Psoas muscle (tissue), 8 donors: ENCODE results near the gene TREH. TPM values are rescaled to one million over a fixed set of nuclear protein-coding genes. Genes with fewer than 3 reads are reported as not detected.
A peak's percentile ranks its signal among the peaks of the same experiment; 100 is the strongest.
"Not testable (repeated sequence)": the region's sequence is repeated elsewhere in the genome, so short reads cannot be mapped to it uniquely, and the experiment has no call there.

ENCODE experiments used
- ATAC-seq, 4 donors: fragments of 200-7000 bp; cut with Tn5 transposase; one replicate each; pipeline ENCODE4 v1.9.1; 2020; ENCODE audit warnings: moderate library complexity in 3 of 4, mild to moderate bottlenecking in 2 of 4
- DNase-seq, 2 donors: peaks; one replicate each; pipeline ENCODE4 v3.0.0-alpha.2; 2020
- H3K27ac ChIP-seq: fragments of 200-600 bp; one replicate; pipeline ENCODE4 v1.8.0; 2022
- H3K27me3 ChIP-seq, 3 donors: fragments of 200-600 bp in 1 of 3; one replicate each; pipeline versions ENCODE4 v1.6.1 to v1.8.0; 2013 to 2022; ENCODE audit warnings: low read length in 2 of 3, mild to moderate bottlenecking in 2 of 3, moderate library complexity in 1 of 3; ENCODE audit not compliant: insufficient read depth in 3 of 3
- H3K36me3 ChIP-seq, 2 donors: fragments of 200-600 bp in 1 of 2; one replicate each; pipeline versions ENCODE4 v1.6.1 to v1.8.0; 2013 to 2022; ENCODE audit warnings: low read depth in 1 of 2, mild to moderate bottlenecking in 1 of 2, moderate library complexity in 1 of 2; ENCODE audit not compliant: insufficient read depth in 1 of 2
- H3K4me1 ChIP-seq: fragments of 200-600 bp; one replicate; pipeline ENCODE4 v1.8.0; 2022
- H3K4me3 ChIP-seq: fragments of 200-600 bp; one replicate; pipeline ENCODE4 v1.8.0; 2022; ENCODE audit warnings: mild to moderate bottlenecking
- H3K9me3 ChIP-seq: fragments of 200-600 bp; one replicate; pipeline ENCODE4 v1.8.0; 2022
- CTCF ChIP-seq: fragments of 200-600 bp; IDR thresholded peaks from one replicate; pipeline ENCODE4 v1.8.0; 2022; ENCODE audit warnings: antibody characterized with exemption
- WGBS, 3 donors: extraction: QIAGEN DNeasy Blood & Tissue Kit; methylation state at CpG; one replicate each; pipeline versions ENCODE4 v1.1.6 to v1.1.7; 2013; 5-methylcytosine and 5-hydroxymethylcytosine counted together
- intact Hi-C, 2 donors: fragments of 100-400 bp; cut with DNase I; formaldehyde crosslinking; loops; one replicate each; pipeline versions ENCODE4 v1.11.0 to v1.14.2; 2022
- polyA plus RNA-seq, 3 donors: library from polyadenylated mRNA; stranded (reverse); fragments of 200-250 nt; gene quantifications; one replicate each; pipeline ENCODE4 v1.2.3, GENCODE V29; 2013
- total RNA-seq, 4 donors: library from RNA; stranded (reverse); fragmentation: NEBNext Ultra II Directional in 2 of 4; extraction: Animal tissue kit (Norgen Biotek cat#: 25700) in 2 of 4; gene quantifications; one replicate each; pipeline versions ENCODE4 v1.2.1 to v1.2.4, GENCODE V29; 2021 to 2023
- donor health status: healthy with polysubstance abuse.
- donor health status: DM: no; HTN: no; CAD: no; lungs with moderate emphysema.
- donor health status: Bipolar disorder and iron deficiency.
- donor health status: healthy.
- donor health status: DM: yes; HTN: yes; CAD: no.
- donor health status: DM: no; HTN: no; CAD: no.
- donor health status: DM: no; HTN: no; CAD: no.
- donor health status: DM: yes; HTN: yes; CAD: no.

Gene TREH
- total and polyA plus RNA-seq, 7 donors, result 0.17 to 0.23 (median 0.17) TPM; not detected in 4

GRCh38 chr11:118615282-118615975 lies 64.0 kb downstream of the TREH start:
- no peaks in the 10 kb centered on the region for H3K27me3 ChIP-seq
- WGBS, 3 donors, result 85 to 90% (median 88%) methylated on average over 6 of the region's 6 CpGs
- intact Hi-C loops, result no loop called here
- peak in 1 of 2 donors; percentile 16 for DNase-seq
- H3K4me1 ChIP-seq, result peaks cover 5% of the 10 kb centered on the region
- H3K27ac ChIP-seq, result no peak overlapping the region
- TF ChIP-seq CTCF, result no peak
- H3K4me3 ChIP-seq, result no peak overlapping the region
- H3K36me3 ChIP-seq, result peaks cover 0 to 34% of the 10 kb centered on the region in 2 donors
- ATAC-seq, result no peak
- H3K9me3 ChIP-seq, result no peaks in the 10 kb centered on the region

- 82 to 88% (median 88%) methylated on average over 7 of the region's 7 CpGs for WGBS, 3 donors
- Histone ChIP-seq H3K36me3 (peaks cover 0 to 34% of the 10 kb centered on the region in 2 donors), H3K27me3 (no peaks in the 10 kb centered on the region), H3K27ac (no peak overlapping the region), H3K9me3 (no peaks in the 10 kb centered on the region), H3K4me1 (peaks cover 5% of the 10 kb centered on the region), H3K4me3 (no peak overlapping the region)
- intact Hi-C loops, result no loop called here
- no peak for TF ChIP-seq CTCF
- DNase-seq (peak in 1 of 2 donors; percentile 24), ATAC-seq (no peak)
Observed at GRCh38 chr11:118614511-118614910, 64.9 kb downstream of the TREH start.

- DNase-seq (peak; percentile 53 to 69), ATAC-seq (no peak)
- no peak for TF ChIP-seq CTCF
- H3K36me3 ChIP-seq, result peaks cover 0 to 28% of the 10 kb centered on the region in 2 donors
- H3K9me3 ChIP-seq, result no peaks in the 10 kb centered on the region
- H3K4me3 ChIP-seq, result no peak overlapping the region
- intact Hi-C loops, result no loop called here
- H3K27me3 ChIP-seq, result no peaks in the 10 kb centered on the region
- WGBS, 3 donors, result 58 to 61% (median 58%) methylated on average over 7 of the region's 7 CpGs
- peaks cover 5% of the 10 kb centered on the region for H3K4me1 ChIP-seq
- H3K27ac ChIP-seq, result peak overlapping the region; percentile 63
Observed at GRCh38 chr11:118612378-118612777, 67.1 kb downstream of the TREH start.

DNA sequence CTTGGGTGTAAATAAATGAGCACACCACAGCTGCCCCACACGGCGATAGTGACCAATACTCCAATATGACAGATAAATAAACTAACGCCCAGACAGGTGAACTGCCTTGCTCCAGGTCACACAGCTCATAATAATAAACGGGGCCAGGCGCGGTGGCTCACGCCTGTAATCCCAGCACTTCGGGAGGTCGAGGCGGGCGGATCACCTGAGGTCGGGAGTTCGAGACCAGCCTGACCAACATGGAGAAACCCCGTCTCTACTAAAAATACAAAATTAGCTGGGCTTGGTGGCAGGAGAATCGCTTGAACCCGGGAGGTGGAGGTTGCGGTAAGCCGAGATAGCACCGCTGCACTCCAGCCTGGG lies 68.0 kb downstream of the TREH start:
- DNase-seq, ATAC-seq, H3K4me1 ChIP-seq, H3K27me3 ChIP-seq, intact Hi-C loops, H3K9me3 ChIP-seq: not testable (repeated sequence)
- peak overlapping the region; percentile 68 for H3K4me3 ChIP-seq
- H3K36me3 ChIP-seq, result peaks cover 0 to 20% of the 10 kb centered on the region in 2 donors
- WGBS, 3 donors, result 69 to 81% (median 77%) methylated on average over 19 of the region's 19 CpGs
- peak overlapping the region; percentile 74 for H3K27ac ChIP-seq

GRCh38 chr11:118610773-118611432 lies 68.5 kb downstream of the TREH start:
- H3K36me3 ChIP-seq, result peaks cover 0 to 15% of the 10 kb centered on the region in 2 donors
- no peaks in the 10 kb centered on the region for H3K9me3 ChIP-seq
- ATAC-seq, result peak in 3 of 4 donors; percentile 38 to 47 (median 40)
- TF ChIP-seq CTCF, result peak; percentile 71
- no peaks in the 10 kb centered on the region for H3K27me3 ChIP-seq
- intact Hi-C loops, result no loop called here
- DNase-seq, result peak; percentile 81 to 84
- peaks cover 5% of the 10 kb centered on the region for H3K4me1 ChIP-seq
- 19 to 25% (median 25%) methylated on average over 27 to 54 of the region's 54 CpGs for WGBS, 3 donors
- peak overlapping the region; percentile 74 for H3K27ac ChIP-seq
- peak overlapping the region; percentile 68 for H3K4me3 ChIP-seq
